GM21723 (cell line): ENCODE measurements around the gene KRTAP20-4.

Source experiments
- ATAC-seq: cut with Tn5 transposase; IDR thresholded peaks from one replicate; pipeline ENCODE4 v1.9.1; 2021; ENCODE audit warnings: mild to moderate bottlenecking, moderate library complexity; ENCODE audit not compliant: unreplicated experiment

KRTAP20-4 gene

DNA sequence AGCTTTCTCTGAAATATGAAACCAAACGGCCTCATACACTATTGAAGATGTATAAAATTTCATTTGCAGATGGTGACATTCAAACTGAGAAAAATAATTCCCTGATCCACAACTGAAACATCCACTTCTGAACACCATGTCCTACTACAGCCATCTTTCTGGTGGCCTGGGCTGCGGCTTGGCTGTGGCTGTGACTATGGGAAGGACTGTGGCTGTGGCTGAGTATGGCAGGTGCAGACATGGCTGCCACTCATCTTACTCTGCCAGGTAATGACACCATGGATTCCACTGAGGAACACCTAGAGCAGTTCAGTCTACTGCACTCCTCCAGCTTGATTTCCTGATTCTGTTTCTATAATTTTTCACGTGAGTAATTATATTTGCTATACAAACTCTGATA is at the start of gene KRTAP20-4:
Gene KRTAP20-4 (plus strand): TSS at position 106 of the 400 bp plus-strand sequence.
- ATAC-seq, result no peak

DNA sequence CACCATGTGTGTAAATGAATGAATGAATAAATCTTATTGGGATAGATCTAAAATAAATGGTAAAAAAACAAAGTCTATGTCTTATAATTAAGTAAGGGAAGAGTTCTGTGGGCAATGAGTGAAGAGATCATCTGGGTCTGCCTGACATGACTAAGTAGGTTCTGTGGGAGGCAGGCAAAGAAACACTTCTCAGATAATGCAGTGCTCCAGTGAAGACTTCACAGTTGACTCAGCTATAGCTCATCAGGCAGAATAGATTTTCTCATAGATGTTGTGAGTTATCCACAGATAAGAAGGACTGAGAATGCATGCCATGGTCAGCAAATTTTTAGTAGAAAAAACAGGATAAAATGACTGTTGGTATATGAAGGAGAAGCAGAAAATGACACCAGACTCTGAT is 42.7 kb upstream of the KRTAP20-4 start:
- ATAC-seq, result no peak

DNA sequence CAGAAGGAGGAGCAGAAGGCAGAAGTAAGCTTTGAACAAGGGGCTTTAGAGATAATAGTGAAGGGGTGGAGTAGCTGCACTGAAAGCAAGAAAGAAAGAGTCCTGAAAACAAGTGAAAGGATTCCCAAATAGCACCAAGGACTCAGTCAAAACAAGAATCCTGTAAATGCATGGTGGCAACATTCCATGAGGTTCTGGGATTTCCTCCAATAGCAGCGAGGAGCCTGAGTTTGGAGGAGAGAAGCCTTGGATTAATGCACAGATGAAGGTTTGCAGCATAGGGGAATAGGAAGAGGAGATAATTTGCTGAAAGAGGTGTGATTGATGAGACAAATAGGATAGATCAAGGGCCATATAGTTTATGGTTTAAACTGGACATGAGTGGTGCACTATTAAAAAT is 41.1 kb upstream of the KRTAP20-4 start:
- ATAC-seq, result no peak

DNA sequence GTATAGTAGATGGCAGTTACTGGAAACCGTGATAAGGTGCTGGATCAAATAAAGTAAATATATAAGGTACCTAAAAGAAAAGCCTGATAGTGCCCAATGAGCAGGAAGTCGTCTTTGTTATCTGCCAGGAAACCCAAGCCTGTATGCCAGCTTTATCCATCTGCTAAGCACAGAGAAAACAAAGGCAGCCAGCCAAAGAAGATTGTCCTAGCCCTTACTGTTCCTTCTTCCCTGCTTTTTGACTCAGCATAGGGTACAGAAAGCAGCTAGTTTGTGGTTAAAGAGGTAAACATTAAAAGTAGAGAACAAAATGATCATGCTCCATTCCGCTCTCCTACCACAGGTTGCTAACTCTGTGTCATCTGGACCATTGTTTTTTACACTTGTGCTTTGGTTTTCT is 40.3 kb upstream of the KRTAP20-4 start:
- no peak for ATAC-seq

DNA sequence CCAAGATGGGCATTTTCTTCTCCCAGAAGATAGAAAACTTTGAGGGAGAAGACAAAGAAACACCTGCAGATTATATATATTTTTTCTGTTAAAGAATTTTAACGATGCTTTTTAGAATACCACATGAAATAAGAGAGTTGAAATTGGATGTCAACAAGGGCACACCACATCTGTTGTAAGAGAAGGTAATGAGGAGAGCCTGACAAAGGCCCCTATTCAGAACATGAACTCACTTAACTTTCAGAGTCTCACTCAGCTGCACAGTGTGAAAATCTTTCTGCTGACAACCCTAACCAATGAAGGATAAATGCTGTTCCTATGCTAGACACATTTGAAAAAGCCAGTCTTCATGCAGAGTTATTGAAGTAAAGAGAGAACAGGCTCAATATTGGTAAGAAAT is 37.6 kb upstream of the KRTAP20-4 start:
- no peak for ATAC-seq

DNA sequence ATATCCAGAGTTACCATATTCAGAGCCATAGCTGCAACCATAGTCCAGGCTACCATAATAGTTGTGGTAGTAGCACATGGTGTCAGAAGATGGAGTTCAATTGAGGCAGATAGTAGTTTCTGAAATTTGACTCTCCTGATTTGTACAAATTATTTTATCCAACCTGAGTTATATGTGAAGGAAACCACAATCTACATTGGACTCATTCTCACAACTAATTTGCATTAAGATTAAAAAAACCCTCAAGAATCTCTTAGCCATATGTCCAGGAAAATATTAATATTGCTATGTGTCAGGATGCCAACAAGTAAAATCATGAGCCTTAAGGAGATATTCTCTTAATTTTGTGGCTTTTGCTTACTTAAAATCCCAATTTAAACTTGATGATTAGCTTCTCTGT is 30.1 kb upstream of the KRTAP20-4 start, which contains the start of gene KRTAP22-2:
Gene KRTAP22-2 (minus strand): TSS at position 101 of the 400 bp plus-strand sequence.
- no peak for ATAC-seq

DNA sequence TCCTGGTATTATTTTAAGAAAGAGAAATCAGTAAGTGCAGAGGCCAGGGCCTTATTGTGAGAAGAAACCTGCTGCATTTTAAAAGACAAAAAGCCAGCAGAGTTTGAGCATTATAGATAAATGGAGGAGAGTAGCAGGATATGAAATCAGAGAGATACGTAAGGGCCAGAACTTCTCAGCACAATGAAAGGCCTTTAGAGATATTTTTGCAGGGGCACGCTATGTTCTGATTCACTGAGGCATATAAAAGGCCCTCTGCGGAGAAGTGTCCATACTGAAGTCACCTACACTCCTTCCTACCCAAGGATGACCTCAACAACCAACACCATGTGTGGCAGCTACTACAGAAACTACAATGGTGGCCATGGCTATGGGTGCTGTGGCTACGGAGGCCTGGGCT is 28.3 kb upstream of the KRTAP20-4 start, which contains the start of gene KRTAP6-3:
Gene KRTAP6-3 (plus strand): TSS at position 301 of the 400 bp plus-strand sequence. CDS start 6 bp downstream, at position 307.
- no peak for ATAC-seq

DNA sequence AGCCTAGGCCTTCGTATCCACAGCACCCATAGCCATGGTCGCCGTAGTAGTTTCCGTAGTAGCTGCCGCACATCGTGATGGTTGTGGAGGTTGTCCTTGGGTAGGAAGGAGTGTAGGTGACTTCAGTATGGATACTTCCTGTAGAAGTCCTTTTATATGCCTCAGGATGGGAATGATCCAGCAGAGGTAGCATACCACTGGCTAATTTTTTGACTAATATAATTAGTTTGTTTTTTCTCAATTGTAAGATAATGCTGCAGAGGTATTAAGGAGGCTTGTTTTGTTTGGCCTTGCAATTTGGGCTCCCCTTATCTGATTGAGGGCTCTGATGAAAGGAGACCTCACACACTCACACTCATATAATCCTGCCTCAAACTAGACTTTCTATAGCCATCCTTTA is 21.6 kb upstream of the KRTAP20-4 start, which contains the start of gene KRTAP6-2:
Gene KRTAP6-2 (minus strand): TSS at position 101 of the 400 bp plus-strand sequence. CDS start 28 bp downstream, at position 73.
- no peak for ATAC-seq

DNA sequence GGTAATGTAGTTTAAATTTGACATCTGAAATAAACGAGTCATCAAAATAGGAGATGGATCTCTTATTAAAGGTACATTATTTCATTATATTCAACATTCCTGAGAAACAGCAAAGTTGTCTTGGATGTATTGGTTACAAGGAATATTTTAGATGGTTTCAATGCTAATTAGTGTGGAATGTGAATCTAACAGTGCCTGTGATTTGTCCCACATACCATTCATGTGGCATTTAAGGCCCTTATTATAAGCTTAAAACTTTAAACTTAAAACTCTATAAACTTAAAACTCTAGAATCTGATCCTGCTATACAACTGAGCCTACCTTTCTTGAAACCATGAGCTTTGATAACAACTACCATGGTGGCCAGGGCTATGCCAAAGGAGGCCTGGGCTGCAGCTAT is 19.6 kb upstream of the KRTAP20-4 start, which contains the start of gene KRTAP22-1:
Gene KRTAP22-1 (plus strand): TSS at position 301 of the 400 bp plus-strand sequence.
- ATAC-seq, result no peak

DNA sequence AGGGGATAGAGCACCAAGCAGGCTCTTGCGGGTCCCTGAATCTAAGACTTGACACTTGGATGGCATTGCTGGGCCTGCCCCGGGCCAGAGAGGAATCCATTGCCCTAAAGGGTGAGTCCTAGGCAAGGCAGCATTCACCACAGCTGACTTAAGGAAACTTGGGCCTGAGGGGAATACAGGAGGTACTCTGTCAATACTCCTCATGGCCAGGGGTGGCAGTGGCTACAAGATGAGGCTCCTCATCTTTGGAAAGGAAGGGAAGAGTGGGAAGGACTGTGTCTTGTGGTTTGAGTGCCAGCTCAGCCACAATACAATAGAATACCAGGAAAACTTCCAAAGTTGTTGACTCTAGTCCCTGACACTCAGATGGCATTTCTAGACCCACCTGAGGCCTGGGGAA is 14.5 kb upstream of the KRTAP20-4 start:
- no peak for ATAC-seq

DNA sequence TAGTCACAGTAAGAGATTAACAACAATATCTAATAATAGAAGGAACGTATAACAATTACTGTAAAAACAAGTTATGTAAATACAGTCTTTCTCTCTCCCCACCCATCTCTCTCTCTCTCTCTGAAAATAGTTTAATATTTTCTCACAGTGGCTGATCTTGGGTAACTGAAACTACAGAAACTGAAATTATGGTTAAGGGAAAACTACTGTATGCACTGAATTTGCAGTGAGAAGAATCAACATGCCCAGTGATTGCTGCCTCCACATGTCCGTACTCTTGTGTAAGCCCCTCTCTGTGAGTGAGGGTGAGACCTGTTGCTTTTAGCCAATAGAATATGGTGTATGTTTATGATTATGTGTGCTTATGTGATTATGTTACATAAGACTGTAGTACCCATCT is 8.3 kb upstream of the KRTAP20-4 start:
- ATAC-seq, result no peak

DNA sequence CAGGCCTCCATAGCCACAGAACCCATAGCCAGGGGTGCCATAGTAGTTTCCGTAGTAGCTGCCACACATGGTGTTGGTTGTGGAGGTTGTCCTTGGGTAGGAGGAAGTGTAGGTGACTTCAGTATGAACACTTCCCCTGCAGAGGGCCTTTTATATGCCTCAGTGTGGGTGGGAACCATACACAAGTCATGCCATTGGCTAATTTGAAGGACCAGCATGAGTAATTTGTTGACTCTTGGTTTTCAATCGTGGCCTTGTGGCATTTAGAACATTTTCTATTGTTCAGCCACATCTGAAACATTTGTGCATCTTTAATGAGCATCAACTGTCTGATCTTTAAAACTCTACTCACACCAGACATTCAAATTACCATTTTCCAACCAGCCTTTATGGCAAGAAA is 6.6 kb upstream of the KRTAP20-4 start, which contains the start of gene KRTAP6-1:
Gene KRTAP6-1 (minus strand): TSS at position 95 of the 400 bp plus-strand sequence. CDS start 26 bp downstream, at position 69.
- ATAC-seq, result no peak

DNA sequence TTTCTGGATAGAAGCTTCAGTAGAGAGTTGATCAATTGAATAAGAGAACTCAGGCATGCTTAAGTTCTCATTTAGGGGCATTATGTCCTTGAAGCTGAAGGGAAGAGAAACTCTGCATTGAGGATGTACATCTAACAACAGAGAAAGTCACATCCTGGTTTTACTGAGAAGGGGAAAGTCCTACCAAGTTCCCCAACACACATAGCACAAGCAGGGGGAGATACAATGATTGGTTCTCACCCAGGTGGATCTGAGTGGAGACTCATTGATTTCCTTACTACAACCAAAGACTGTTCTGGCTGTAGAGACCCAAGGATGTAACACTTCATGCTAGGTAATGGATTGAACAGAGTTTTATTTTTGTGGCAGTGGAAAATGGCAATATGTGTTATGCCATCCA is 5.2 kb upstream of the KRTAP20-4 start:
- no peak for ATAC-seq

DNA sequence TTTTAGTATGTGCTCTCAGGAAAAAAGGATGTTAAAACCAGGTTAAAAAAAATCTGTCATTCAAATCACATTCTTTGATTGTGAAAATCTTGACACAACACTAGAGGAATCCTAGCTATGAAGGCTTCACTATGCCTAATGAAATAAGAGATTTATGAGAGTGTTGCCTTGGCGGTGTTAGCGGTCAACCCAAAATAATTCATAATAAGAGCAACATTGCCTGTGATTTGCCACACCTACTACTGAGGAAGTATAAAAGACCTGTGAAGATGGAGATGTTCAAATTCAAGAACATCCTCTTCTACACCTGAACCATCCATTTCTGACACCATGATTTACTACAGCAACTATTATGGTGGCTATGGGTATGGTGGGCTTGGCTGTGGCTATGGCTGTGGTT is 4.3 kb upstream of the KRTAP20-4 start, which contains the start of gene KRTAP20-1:
Gene KRTAP20-1 (plus strand): TSS at position 301 of the 400 bp plus-strand sequence. CDS start 30 bp downstream, at position 331.
- no peak for ATAC-seq

DNA sequence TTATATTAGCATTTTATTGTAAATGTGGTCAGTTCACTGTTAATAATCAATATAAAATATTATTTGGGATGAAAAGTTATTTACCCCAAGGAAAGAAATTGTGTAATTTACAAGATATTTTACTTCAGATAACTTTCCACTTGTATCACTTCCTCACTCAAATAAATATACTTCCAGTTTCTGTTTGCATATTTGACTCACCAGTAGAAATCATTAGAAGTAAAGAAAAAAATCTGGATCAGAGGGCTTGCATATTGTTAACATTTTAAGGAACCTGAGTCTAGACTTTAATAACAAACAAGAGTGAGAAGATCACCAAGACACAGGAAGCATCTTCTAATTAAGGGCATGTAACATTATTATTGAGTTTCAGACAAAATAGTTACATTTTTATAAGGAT is 347 bp upstream of the KRTAP20-4 start:
- ATAC-seq, result no peak

DNA sequence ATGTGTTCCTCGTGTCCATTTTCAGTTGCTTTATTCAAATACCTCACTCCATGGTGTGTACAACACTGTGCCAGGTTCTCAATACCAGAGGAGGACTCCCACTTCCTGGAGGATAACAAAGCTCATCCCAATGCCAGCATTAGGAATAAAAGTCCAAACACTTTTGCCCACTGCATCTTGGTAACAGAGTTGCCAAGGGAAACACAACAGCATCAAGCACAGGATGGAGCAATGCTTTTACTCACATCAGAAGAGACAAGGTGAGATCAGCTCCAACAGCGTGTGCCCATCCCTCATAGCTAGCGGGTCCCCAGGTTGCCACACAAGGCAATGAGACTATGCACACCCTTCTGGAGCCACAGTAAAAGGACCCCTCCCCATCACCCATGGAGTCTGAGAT is 2.9 kb downstream of the KRTAP20-4 start:
- no peak for ATAC-seq

DNA sequence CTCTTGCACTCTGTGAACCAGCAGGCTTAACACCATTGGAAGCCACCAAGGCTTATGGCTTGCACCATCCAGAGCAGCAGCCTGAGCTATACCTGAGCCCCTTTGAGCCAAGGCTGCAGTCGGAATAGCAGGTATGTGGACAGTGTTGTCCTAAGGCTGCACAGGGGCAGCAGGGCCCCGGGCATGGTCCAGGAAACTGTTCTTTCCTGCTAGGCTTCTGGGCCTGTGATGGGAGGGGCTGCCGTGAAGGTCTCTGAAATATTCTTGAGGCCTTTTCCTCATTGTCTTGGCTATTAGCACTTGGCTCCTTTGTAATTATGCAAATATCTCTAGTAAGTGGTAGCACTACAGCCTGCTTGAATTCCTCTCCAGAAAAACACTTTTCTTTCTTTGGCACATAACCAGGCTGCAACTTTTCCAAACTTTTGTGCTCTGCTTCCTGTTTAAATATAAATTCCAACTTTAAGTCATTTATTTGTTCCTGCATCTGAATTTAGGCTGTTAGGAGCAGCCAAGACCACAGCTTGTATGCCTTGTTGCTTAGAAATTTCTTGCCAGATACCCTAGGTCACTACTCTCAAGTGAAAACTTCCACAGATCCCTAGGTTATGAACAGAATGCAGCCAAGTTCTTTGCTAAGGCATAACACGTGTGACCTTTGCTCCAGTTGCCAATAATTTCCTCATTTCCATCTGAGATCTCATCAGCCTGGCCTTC is 5.2 kb downstream of the KRTAP20-4 start:
- ATAC-seq, result no peak

DNA sequence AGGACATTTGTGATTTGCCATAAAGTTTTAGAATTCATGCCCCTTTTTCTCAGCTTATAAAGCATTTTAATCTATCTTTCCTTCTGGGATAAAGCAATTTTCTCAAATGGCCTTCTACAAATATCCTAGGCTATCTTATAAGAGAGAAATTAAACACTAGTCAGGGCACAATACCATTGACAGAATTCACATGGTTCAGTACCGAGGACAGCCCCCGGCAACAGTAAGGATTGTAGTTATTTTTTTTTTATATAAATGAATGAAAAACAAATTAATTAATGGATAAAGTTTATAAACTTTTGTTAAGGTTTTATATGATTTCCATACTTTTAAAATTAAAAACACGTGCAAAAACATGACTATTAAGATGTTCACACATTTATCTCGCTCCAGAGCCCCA is 7.7 kb downstream of the KRTAP20-4 start:
- no peak for ATAC-seq

DNA sequence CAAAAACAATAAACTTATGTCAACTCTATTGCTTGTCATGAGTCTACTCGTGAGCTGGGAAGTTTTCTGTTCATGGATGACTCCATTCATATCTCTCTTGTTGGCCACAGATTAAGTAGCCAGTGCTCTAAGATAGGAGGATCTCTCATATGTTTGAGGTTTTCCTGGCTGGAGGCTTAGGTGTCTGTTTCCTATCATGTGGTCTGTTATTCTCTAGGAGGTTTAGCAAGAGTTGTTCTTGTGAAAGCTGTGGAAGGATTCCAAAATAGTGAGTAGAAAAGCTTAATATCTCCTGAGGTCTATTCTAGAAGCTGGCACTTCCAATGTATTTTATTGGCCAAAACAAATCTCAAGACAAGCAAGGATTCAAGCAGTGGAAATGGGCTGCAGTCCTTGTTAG is 8.8 kb downstream of the KRTAP20-4 start:
- no peak for ATAC-seq

DNA sequence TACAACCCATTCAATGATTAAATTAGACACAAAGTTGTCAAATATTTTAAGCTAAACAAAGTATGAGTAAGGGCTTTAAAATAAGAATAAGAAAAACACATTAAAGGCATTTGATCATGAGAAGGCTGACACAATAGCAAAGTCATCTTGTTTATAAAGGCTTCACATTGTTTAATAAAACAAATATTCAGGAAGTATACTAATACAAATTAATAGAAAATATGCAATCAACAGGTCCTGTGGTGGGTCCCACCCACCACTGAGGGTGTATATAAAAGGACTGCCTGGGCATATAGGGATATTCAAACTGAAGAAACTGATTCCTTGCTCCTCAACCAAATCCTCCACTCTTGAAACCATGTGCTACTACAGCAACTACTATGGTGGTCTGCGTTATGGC is 14.5 kb downstream of the KRTAP20-4 start, which contains the start of gene KRTAP20-2:
Gene KRTAP20-2 (plus strand): TSS at position 301 of the 400 bp plus-strand sequence. CDS start 58 bp downstream, at position 359.
- no peak for ATAC-seq

DNA sequence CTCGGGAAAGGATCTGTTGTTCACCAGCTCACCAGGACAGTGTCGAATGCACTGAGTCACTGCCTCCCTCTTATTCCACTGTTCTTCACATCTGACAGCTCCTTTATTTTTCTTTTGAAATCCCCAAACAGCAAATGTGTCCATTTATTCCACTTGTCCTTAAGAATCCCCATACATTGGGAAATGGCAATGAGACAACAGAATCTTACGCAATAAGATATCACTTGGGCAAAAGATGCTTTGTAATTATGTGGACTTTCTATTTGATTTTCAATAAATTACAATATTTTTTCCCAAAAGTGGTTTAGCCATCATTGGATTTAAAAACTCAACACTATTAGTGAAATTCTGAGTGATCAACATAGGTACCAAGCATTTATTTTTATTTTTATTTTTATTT is 18.3 kb downstream of the KRTAP20-4 start:
- ATAC-seq, result no peak

DNA sequence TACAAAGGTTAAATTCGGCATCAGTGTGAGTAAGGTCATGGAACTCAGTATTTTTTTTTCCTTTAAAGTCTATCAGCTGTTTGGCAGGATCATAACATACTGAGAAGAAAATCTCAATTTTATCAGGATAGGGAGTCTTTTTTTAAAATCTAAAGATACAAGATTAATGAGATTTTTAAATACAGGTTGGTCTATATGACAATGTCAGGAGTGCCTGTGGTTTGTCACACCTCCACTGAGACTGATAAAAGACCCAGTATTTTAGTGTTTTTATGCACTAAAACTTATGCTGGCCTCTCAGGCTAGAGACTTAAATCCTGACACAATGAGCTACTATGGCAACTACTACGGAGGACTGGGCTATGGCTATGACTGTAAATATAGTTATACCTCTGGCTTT is 22.1 kb downstream of the KRTAP20-4 start, which contains the start of gene KRTAP20-3:
Gene KRTAP20-3 (plus strand): TSS at position 301 of the 400 bp plus-strand sequence.
- no peak for ATAC-seq
